ENCODE data around the gene SORCS2.

The SORCS2 gene

DNA sequence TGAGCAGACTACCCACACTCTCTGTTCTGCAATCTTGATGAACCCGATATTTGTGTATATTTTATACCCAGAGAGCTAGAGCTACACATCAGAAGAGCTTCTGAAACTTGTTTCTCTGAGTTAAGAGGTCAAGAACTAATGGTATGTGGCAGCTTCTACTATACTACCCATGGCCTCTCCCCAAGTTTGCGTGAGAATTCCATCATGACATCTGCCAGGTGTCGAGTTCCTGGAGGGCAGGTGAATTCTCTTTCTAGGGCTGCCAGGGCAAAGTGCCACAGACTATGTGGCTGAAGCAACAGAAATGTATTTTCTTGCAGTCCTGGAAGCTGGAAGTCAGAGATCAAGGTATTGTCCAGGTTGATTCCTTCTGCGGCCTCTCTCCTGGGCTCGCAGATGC lies 4.4 kb downstream of the SORCS2 start:
- TF ChIP-seq, protein P1, sequence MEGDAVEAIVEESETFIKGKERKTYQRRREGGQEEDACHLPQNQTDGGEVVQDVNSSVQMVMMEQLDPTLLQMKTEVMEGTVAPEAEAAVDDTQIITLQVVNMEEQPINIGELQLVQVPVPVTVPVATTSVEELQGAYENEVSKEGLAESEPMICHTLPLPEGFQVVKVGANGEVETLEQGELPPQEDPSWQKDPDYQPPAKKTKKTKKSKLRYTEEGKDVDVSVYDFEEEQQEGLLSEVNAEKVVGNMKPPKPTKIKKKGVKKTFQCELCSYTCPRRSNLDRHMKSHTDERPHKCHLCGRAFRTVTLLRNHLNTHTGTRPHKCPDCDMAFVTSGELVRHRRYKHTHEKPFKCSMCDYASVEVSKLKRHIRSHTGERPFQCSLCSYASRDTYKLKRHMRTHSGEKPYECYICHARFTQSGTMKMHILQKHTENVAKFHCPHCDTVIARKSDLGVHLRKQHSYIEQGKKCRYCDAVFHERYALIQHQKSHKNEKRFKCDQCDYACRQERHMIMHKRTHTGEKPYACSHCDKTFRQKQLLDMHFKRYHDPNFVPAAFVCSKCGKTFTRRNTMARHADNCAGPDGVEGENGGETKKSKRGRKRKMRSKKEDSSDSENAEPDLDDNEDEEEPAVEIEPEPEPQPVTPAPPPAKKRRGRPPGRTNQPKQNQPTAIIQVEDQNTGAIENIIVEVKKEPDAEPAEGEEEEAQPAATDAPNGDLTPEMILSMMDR (IDR thresholded peaks at IDR 0.05; ENCODE audit: extremely low read depth, missing control alignments), result no peak
- DNase-seq (ENCODE audit: low spot score), result no peak

DNA sequence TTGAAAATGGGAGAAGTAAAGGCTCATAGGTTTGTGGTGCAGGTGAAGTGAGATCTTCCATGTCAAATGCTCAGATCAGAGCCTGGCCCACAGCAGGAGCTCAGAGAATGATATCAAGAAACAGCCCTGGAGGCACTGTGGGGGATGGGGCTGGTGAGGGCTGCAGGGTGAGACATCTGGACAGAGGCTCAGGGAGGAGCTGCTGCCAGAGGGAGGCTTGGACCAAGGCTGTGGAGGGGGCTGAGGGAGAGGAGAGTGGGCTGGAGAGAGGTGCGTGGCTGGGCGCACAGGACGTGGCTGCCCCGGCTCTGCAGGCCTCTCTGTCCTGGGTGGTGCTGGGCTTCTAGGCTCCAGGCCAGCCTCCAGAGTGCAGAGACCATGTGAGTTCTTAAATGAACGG lies 5.6 kb downstream of the SORCS2 start:
- DNase-seq (ENCODE audit: low spot score), result no peak
- TF ChIP-seq, protein P1 (IDR thresholded peaks at IDR 0.05; ENCODE audit: extremely low read depth, missing control alignments), result no peak

- no peak for DNase-seq (ENCODE audit: low spot score)
- TF ChIP-seq, protein P1 (IDR thresholded peaks at IDR 0.05; ENCODE audit: extremely low read depth, missing control alignments), result no peak
Observed at GRCh38 chr4:7198440-7199128, 6.2 kb downstream of the SORCS2 start.

DNA sequence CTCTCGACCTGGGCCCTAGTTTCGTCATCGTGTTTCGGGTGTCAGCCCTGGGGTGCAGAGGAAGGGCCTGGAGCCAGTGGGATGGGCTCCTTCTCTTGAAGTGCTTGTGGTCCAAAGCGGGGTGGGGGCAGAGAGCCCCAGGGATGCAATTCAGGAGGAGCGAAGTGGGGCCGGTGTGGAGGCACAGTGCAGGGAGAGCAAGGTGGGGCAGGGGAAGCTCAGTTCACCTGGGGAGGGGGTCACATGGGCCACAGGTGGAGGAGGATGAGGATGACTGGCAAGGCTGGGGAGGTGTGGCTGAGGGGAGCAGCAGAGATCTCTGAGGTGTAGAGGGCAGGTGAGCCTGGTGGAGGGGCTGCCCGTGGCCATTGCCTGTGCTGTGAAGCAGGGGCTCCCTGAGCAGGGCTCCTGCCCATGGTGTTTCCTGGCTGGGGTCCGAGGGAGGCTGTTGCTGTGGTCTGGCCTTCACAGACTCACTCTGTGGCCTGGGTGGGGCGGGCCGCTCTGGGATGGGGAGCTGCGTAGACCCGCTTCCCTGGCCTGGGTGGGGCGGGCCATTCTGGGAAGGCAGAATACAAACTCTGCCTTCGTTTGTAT lies 6.9 kb downstream of the SORCS2 start:
- TF ChIP-seq, protein P1 (IDR thresholded peaks at IDR 0.05; ENCODE audit: extremely low read depth, missing control alignments), result no peak
- DNase-seq (ENCODE audit: low spot score), result no peak

DNA sequence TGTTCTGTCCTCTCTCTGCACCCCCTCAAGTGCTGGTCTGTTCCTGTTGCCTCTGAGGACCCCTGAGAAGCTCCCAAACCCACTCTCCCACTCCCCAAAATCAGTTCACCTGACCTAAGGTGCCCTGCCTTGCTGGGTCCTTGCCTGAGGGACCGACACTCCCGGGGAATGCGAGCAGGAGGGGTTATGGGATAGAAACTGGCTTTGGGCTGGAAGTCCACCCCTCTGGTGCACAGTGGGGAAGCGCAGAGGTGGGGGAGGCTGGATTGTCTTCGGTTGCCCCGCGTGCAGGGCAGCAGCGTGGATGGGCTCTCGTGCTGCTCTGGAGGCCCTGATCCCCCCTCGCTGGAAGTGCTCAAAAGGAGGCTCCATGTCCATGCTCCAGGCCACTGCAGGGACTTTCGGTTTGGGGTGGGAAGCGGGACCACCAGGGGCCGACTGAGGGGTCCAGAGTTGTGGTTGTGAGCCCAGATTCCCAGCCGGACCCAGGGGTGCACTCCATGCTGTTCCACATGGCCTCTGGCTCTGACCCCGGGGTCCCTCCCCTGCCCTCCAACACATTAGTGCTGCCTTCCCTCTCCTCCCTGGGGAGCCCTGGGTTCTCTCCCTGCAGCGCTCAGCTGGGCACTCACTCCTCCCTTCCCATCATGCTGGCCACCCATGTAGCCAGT lies 7.6 kb downstream of the SORCS2 start:
- no peak for DNase-seq (ENCODE audit: low spot score)
- TF ChIP-seq, protein P1 (IDR thresholded peaks at IDR 0.05; ENCODE audit: extremely low read depth, missing control alignments), result no peak

DNA sequence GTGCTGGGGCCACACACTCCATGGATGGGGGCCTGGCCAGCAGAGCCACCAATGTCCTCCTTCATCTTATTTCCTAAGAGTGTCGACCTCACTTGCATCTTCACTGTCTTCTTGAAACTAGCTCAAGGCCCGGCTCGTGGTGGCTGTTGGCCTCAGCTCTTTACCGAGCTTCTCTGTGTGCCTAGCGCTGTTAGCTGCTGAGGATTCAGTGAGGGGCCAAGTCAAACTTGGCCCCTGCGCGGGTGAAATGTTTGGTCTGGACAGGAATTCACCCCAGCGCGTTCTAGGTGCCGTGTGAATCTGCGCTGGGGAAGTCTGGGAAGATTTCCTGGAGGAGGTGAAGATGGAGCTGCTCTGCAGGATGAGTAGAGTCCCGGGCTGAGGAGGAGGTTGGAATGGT lies 8.5 kb downstream of the SORCS2 start:
- TF ChIP-seq, protein P1 (IDR thresholded peaks at IDR 0.05; ENCODE audit: extremely low read depth, missing control alignments), result no peak
- DNase-seq (ENCODE audit: low spot score), result no peak

Measured in GM20000 (cell line).